ENCODE measurements around the gene DNAJC21.
A peak's percentile ranks its signal among the peaks of the same experiment; 100 is the strongest.
"Not testable (repeated sequence)": the region's sequence is repeated elsewhere in the genome, so short reads cannot be mapped to it uniquely, and the experiment has no call there.

Gene DNAJC21

GRCh38 chr5:34923694-34924461 lies 5.5 kb upstream of the DNAJC21 start:
- peak; percentile 42 for DNase-seq

GRCh38 chr5:34924462-34924765 lies 4.9 kb upstream of the DNAJC21 start:
- DNase-seq = no peak

- DNase-seq = no peak
Measured at GRCh38 chr5:34926318-34926888, 3.0 kb upstream of the DNAJC21 start.

DNA sequence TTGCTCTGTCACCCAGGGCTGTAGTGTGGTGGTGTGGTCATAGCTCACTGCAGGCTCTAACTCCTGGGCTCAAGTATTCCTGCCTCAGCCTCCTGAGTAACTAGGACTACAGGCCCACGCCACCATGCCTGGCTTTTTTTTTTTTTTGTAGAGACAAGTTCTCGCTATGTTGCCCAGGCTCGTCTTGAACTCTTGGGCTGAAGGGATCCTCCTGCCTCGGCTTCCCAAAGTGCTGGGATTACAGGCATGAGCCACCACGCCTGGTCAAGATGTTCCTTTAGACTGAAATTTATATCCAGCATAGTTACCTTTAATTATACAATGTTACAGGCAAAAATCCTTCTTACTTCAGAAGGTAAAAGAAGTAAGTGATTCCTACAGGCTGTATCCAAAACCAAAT lies 1.6 kb upstream of the DNAJC21 start:
- no peak for DNase-seq

DNA sequence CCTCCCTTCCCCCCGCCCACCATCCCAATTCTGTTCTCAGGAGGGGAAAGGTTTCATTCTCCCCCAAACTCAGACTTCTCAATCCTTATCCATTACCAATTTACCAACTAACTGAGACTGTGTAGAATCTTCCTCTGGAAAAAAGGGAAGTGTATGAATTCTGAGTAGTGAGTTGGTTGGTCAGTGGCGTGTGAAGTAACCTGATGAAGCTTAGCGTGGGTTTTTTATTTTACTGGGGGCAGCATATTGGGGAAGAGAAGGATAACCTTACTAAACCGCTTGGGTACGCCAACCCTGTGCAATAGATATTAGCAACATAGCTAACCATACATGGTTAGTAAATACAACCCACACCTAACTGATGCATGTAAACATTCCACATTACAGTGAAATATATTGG lies 1.1 kb upstream of the DNAJC21 start:
- DNase-seq = no peak

- peak; percentile 87 for DNase-seq
Measured at GRCh38 chr5:34929720-34930461, 532 bp downstream of the DNAJC21 start.

DNA sequence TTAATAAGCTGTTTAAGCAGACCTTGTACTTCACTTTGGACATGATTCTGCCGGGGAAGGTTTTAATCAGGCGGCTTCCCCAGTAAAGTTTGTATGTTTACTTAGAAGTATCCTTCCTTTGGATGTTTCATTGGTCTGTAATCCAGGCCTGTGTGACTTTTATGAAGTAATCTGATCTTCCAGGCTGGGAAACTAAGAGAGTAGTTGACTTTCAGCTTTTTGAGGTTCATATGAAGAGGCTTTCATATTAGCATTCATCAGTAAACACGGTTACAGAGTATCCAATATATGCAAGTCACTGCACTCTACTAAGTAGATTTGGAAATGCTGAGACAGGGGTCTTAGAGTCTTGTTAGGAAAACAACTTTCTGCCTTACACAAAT lies 1.1 kb downstream of the DNAJC21 start:
- DNase-seq = no peak

DNA sequence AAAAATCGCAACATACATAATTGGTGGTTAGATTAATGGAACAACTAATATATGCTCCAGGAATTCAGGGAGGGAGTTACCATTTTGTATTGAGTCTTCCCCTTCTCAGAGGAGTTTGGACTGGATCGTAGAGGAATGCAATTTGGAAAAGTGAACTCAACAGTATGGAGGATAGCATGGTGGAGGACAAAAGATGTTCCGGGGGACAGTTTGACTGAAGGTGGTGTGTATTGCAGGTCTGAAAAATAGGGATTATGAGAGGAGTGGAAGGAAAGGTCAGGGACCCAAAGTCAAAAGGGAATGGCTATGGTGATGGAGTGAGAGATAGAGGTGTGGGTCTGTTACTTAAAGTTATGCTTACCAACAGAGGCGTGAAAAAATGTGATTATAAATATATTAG lies 1.5 kb downstream of the DNAJC21 start:
- no peak for DNase-seq

DNA sequence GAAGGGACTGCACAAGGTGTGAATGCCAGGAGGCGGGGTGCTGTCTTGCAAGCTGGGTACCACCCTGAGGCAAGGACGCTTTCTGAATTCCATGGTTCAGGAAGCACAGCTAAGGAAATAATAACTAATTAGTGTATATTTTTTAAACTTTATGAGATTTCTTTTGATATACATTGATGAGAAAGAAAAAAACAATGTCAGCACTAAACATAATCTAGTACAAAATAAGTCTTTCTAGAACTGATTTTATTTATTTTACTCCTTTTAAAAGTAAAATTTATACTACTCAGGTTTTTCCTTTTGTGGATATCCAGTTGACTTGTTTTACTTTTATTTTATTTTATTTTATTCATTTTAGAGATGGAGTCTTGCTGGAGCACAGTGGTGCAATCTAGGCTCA lies 3.6 kb downstream of the DNAJC21 start:
- DNase-seq = no peak

- DNase-seq = no peak
Measured at GRCh38 chr5:34941936-34942335, 12.6 kb downstream of the DNAJC21 start.

DNA sequence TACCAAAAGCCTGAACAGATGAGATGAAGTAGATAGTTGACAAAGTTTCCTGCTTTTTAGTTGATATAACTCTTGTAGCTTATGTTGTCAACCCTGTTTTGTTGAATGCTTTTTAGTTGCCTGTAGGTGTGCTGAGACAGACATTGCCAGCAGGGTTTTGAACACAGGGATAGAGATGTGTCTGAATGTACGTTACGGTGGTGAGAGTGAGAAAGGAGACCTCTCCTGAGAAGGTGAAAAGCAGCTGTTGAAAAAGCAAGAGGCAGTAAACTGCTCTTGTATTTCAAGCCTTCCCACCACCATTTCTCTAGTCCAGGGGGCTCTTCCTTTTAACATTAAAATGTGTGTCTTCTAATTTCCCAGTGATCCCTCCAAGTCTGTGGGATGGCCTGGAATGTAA lies 14.7 kb downstream of the DNAJC21 start:
- no peak for DNase-seq

DNA sequence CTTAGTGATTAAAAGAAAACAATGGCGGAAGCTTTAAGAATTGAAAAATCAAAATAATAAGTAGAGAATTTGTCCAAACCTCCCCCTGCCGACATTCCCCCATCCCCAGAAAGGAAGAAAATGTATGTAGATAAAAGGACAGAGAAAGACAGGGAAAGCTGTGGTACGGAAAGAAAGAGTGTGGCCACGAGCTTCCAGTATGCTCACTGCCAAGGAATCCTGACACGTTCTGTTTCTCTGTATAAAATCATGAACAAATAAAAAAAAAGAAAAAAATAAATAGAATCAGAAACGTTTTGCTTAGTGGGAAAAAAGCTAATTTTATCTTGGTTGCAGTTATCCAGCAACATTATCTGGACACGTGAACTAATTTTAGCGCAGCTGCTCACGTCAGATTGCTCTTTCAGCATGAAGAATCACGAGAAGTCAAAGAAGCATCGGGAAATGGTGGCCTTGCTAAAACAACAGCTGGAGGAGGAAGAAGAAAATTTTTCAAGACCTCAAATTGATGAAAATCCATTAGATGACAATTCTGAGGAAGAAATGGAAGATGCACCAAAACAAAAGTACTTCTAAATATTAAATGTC lies 15.2 kb downstream of the DNAJC21 start:
- DNase-seq = no peak

DNA sequence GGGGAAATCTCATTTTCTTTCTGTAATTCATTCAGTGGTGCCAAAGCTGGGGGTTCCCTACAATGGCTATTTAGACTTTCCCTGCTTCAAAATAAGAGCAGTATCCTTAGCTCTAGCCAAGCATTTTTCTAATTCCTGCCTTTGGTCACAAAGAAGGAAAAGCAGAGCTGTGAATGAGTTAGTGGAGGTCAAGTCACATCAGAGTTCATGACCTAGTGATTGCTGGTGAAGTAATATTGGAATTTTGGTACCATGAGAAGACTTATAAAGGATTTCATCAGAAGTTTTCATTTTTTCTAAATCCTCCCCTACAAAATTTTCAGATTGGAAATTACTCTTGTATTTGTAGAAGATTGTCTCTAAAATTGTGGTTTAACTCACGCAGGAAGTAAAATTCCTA lies 28.0 kb downstream of the DNAJC21 start:
- DNase-seq = no peak

DNA sequence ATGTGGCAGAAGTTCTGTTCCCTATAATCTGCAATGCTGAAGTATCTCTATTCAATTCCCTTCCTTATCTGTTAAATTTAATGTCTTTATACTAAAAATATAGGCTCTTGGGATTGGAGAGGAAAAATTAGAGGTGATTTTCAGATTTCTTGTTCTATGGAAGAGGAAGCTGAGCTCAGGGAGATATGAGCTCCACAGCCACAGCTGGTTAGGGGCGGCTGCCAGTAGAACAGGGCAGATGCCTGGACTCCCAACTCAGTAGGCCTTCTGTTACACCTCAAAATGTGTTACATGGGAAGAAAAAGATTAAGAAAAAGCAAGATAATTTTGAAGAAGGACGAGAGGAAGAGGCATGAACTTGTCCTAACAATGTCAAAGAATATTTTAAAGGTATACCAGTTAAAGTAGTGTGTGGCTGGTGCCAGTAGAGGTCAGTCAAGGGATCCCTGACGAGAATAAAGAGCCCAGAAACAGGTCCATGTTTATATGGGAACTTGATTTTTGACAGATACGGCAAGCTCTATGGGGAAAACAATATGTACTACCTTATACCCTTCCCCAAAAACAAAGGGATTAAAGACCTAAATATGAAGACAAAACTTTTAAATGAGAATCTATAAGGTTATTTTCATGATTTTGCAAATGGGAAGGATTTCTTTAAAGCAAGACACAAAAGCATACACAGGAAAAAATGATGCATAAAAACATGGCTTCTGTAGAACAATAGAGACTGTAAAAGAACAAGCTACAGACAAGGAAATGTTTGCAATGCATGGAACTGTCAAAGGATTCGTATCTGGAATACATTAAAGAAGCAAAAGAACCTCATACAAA lies 28.7 kb downstream of the DNAJC21 start:
- peak; percentile 10 for DNase-seq

DNA sequence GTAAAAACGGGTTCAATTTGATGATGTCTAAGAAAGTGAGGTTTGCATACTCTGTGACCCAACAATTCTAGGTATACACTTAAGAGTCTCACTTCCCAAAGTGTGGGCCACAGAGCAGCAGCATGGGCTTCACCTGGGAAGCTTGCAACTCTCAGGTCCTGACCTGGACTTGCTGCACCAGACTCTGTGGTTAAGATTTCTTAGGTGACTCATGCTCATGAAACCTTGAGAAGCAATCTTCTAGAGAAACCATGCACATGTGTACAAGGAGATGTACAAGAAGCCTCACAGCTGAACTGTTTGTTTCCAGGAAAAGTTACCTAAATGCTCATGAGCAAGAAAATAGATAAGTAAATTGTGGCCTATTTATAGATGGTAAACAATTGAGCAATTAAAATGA lies 30.0 kb downstream of the DNAJC21 start:
- DNase-seq = peak; percentile 11

GRCh38 chr5:34967540-34967939 lies 38.2 kb downstream of the DNAJC21 start:
- DNase-seq = no peak

DNA sequence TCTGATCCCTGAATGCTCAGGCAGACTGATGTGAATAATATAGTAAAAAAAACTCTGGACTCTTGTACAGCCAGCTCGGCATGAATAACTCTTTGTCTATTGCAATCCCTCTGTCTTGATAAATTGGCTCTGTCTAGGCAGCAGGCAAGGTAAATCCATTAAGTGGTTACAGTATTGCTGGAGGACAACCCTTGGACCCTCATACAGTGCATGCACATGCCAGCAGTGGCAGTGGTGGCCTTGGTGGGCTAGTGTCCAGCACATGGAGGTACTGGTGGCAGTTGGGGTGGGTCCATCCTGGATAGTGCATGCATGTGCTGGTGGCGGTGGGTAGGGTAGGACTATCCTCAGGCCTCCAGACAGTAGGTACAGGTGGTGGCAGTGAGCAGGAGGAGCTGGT lies 38.9 kb downstream of the DNAJC21 start:
- DNase-seq = no peak

- DNase-seq = no peak
Measured at GRCh38 chr5:34970552-34970951, 41.2 kb downstream of the DNAJC21 start.

DNA sequence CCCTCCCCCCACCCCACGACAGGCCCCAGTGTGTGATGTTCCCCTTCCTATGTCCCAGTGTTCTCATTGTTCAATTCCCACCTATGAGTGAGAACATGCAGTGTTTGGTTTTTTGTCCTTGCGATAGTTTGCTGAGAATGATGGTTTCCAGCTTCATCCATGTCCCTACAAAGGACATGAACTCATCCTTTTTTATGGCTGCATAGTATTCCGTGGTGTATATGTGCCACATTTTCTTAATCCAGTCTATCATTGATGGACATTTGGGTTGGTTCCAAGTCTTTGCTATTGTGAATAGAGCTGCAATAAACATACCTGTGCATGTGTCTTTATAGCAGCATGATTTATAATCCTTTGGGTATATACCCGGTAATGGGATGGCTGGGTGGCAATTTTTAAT lies 42.3 kb downstream of the DNAJC21 start:
- DNase-seq = not testable (repeated sequence)

DNA sequence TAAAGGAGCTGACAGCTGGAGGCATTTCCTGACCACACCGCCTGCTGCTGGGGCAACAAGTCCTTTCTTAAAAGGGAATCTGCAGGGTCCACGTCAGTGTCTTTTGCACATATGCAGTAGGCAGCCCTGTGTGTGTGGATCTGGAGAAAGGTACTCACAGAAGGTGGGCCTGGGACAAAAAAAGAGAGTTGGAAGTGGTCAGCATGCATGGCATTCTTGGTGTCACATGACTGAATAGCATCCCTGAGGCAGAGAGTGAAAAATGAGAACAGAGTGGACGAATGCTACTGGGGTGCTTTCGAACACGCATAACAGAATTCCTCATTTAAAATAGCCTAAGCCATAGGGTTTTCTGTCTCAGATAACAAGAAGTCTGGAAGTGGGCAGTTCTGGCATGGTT lies 47.0 kb downstream of the DNAJC21 start:
- DNase-seq = no peak

DNA sequence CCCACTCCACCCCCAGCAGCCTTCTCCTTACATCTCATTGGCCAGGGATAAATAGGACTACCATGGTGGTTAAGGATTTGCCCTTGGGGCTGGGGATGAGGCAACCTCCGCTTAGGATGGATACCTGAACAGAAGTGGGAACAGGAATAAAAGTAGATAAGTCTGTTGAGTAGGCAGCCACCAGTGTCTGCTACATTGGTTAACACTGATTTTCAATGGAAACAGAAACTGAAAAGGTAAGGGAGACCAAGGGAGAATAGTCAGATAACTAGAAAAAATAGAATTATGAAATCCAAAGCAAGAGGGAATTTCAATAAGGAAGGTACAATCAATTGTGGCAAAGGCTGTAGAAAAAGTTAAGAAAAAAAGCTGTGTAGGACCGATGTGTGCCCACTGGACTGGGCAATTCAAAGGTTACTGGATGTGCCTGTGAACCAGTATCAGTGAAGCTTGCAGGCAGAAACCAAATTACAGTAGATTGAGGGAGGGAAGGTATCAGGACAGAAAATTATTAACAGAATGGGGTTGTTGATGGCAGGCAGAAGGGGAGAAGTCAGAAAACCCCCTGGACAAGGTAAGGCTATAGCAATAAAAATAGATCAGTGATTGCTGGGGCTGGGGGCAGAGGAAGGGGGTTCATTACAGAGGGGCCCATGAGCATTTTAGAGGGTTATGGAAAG lies 48.7 kb downstream of the DNAJC21 start:
- DNase-seq = no peak

- no peak for DNase-seq
Measured at GRCh38 chr5:34978681-34979080, 49.3 kb downstream of the DNAJC21 start.

GRCh38 chr5:34982823-34983222 lies 53.5 kb downstream of the DNAJC21 start:
- DNase-seq = no peak
